Loucy (cell line): Measurements from ENCODE around the gene RNF224.
"Not testable (repeated sequence)": the region's sequence is repeated elsewhere in the genome, so short reads cannot be mapped to it uniquely, and the experiment has no call there.

Source experiments
- H2AFZ ChIP-seq: fragments of 200-600 bp; sonication (generic); 2 replicates; pipeline ENCODE4 v1.6.0; 2016; ENCODE audit warnings: antibody characterized with exemption, mild to moderate bottlenecking, low read length, moderate library complexity
- H3F3A ChIP-seq: fragments of 200-600 bp; 2 replicates; pipeline ENCODE4 v1.6.0; 2016; ENCODE audit warnings: antibody characterized with exemption, low read depth, mild to moderate bottlenecking
- H3K27me3 ChIP-seq: fragments of 200-600 bp; sonication (generic); 2 replicates; pipeline ENCODE4 v1.6.1; 2014; ENCODE audit warnings: low read length, mild to moderate bottlenecking; ENCODE audit not compliant: insufficient read depth, poor library complexity, severe bottlenecking
- H3K36me3 ChIP-seq: fragments of 200-600 bp; sonication (generic); 2 replicates; pipeline ENCODE4 v1.6.1; 2016; ENCODE audit warnings: low read length; ENCODE audit not compliant: insufficient read depth
- H3K4me1 ChIP-seq: fragments of 200-600 bp; sonication (generic); 2 replicates; pipeline ENCODE4 v1.5.1; 2014; ENCODE audit warnings: low read length, mild to moderate bottlenecking; ENCODE audit not compliant: insufficient read depth, poor library complexity, severe bottlenecking
- H3K4me2 ChIP-seq: fragments of 200-600 bp; sonication (generic); 2 replicates; pipeline ENCODE4 v1.6.0; 2014; ENCODE audit warnings: antibody characterized with exemption, low read length, low read depth, mild to moderate bottlenecking; ENCODE audit not compliant: poor library complexity, severe bottlenecking
- H3K4me3 ChIP-seq: fragments of 200-600 bp; sonication (generic); 2 replicates; pipeline ENCODE4 v1.5.1; 2014; ENCODE audit warnings: low read length, mild to moderate bottlenecking, mixed read lengths; ENCODE audit not compliant: poor library complexity, severe bottlenecking
- H3K79me2 ChIP-seq: fragments of 200-600 bp; sonication (generic); 2 replicates; pipeline ENCODE4 v1.6.1; 2014; ENCODE audit warnings: low read length; ENCODE audit not compliant: insufficient read depth
- H3K9ac ChIP-seq: fragments of 200-600 bp; sonication (generic); 2 replicates; pipeline ENCODE4 v1.6.0; 2014; ENCODE audit warnings: mild to moderate bottlenecking, low read depth, low read length, moderate library complexity; ENCODE audit not compliant: poor library complexity, severe bottlenecking
- H3K9me2 ChIP-seq: fragments of 200-600 bp; sonication (generic); replicated peaks from 2 replicates; pipeline ENCODE4 v1.6.1; 2016; ENCODE audit warnings: low read depth, low read length, mixed read lengths
- H3K9me3 ChIP-seq: fragments of 200-600 bp; sonication (generic); 2 replicates; pipeline ENCODE4 v1.6.1; 2014; ENCODE audit warnings: mild to moderate bottlenecking, antibody characterized with exemption, low read length, low read depth; ENCODE audit not compliant: insufficient read depth
- H4K20me1 ChIP-seq: fragments of 200-600 bp; sonication (generic); 2 replicates; pipeline ENCODE4 v1.6.0; 2014; ENCODE audit warnings: antibody characterized with exemption, low read length, mild to moderate bottlenecking; ENCODE audit not compliant: insufficient read depth, poor library complexity, severe bottlenecking
- CTCF ChIP-seq: fragments of 200-600 bp; sonication (generic); conservative IDR thresholded peaks from 2 replicates; pipeline ENCODE4 v1.5.1; 2014; ENCODE audit warnings: mild to moderate bottlenecking, antibody characterized with exemption, low read length
- EZH2phosphoT487 ChIP-seq: fragments of 200-600 bp; IDR thresholded peaks from 2 replicates; pipeline ENCODE4 v1.6.1; 2018; ENCODE audit warnings: antibody characterized with exemption, mild to moderate bottlenecking, moderate library complexity, borderline replicate concordance

The RNF224 gene

DNA sequence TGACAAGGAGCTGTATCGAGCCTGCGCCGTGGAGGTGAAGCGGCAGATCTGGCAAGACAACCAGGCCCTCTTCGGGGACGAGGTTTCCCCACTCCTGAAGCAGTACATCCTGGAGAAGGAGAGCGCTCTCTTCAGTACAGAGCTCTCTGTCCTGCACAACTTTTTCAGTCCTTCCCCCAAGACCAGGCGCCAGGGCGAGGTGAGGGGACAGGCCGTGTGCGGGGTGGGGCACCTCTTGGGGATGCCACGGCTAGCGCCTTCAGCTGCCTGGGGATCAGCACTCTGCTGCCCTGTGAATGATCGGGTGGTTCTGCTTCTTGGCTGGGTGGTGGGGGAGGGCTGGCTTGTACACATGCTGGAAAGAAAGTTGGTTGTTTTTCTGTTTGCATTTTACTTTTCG lies 29.6 kb downstream of the RNF224 start:
- no peaks in the 10 kb centered on the region for H3K9me2 ChIP-seq
- H3K36me3 ChIP-seq = no peaks in the 10 kb centered on the region
- peaks cover 34% of the 10 kb centered on the region for H3K4me1 ChIP-seq
- TF ChIP-seq CTCF (no peak), EZH2phosphoT487 (no peak)
- peaks cover 40% of the 10 kb centered on the region for H3K79me2 ChIP-seq
- H3F3A ChIP-seq = no peaks in the 10 kb centered on the region
- peaks cover 4% of the 10 kb centered on the region for H3K27me3 ChIP-seq
- no peaks in the 10 kb centered on the region for H3K9me3 ChIP-seq
- peaks cover 18% of the 10 kb centered on the region for H4K20me1 ChIP-seq
- peak overlapping the region; percentile 91 for H3K4me3 ChIP-seq
- peak overlapping the region; percentile 88 for H3K9ac ChIP-seq
- peak overlapping the region; percentile 78 for H3K4me2 ChIP-seq
- H2AFZ ChIP-seq = no peak overlapping the region

- not testable (repeated sequence) for H3K79me2 ChIP-seq, H3F3A ChIP-seq, H3K4me2 ChIP-seq, H3K9me3 ChIP-seq, H3K36me3 ChIP-seq, H3K9me2 ChIP-seq, H3K4me3 ChIP-seq, H3K27me3 ChIP-seq, H2AFZ ChIP-seq, H3K4me1 ChIP-seq, H3K9ac ChIP-seq, H4K20me1 ChIP-seq
- TF ChIP-seq CTCF = peak; percentile 40
Measured at GRCh38 chr9:137262173-137262908, 35.0 kb downstream of the RNF224 start.

DNA sequence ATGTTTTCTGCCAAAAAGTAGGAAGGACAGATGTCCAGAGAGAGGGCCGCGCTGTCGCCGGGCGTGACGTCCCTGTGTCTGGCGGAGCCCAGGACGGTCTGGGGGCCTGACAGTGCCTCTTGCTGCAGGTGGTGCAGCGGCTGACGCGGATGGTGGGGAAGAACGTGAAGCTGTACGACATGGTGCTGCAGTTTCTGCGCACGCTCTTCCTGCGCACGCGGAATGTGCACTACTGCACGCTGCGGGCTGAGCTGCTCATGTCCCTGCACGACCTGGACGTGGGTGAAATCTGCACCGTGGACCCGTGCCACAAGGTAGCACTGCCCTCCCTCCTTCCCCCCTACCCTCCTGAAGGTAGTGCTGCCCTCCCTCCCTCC lies 35.6 kb downstream of the RNF224 start:
- Histone ChIP-seq H3F3A (no peaks in the 10 kb centered on the region), H3K4me3 (no peak overlapping the region), H3K79me2 (peaks cover 9% of the 10 kb centered on the region; the same call in 1 of the 2 replicates), H4K20me1 (peaks cover 2% of the 10 kb centered on the region), H3K9me2 (no peaks in the 10 kb centered on the region), H3K4me1 (peaks cover 7% of the 10 kb centered on the region), H3K27me3 (no peaks in the 10 kb centered on the region), H3K9me3 (no peaks in the 10 kb centered on the region), H2AFZ (no peak overlapping the region), H3K4me2 (no peak overlapping the region), H3K36me3 (peaks cover 4% of the 10 kb centered on the region; the same call in 1 of the 2 replicates), H3K9ac (no peak overlapping the region)
- TF ChIP-seq CTCF = no peak
- no peak for TF ChIP-seq EZH2phosphoT487
